Aorta (tissue), 5 donors: ENCODE results near the gene PAEP. TPM values are rescaled to one million over a fixed set of nuclear protein-coding genes. Genes with fewer than 3 reads are reported as not detected.

Experiments used
- ATAC-seq: fragments of 200-7000 bp; cut with Tn5 transposase; one replicate; pipeline ENCODE4 v1.9.1; 2022; ENCODE audit warnings: moderate library complexity; ENCODE audit not compliant: low FRiP score
- DNase-seq, 2 donors: peaks; one replicate each; pipeline ENCODE4 v3.0.0-alpha.2; 2020
- H3K27ac ChIP-seq, 2 donors: one replicate each; pipeline ENCODE4 v1.5.1; 2013; ENCODE audit warnings: low read length in 2 of 2, mild to moderate bottlenecking in 2 of 2, moderate library complexity in 2 of 2, control low read depth in 1 of 2, inconsistent platforms in 1 of 2, low read depth in 1 of 2
- H3K27me3 ChIP-seq, 2 donors: one replicate each; pipeline ENCODE4 v1.6.1; 2013; ENCODE audit warnings: control low read depth in 1 of 2, low read length in 1 of 2, mild to moderate bottlenecking in 1 of 2, moderate library complexity in 1 of 2; ENCODE audit not compliant: insufficient read depth in 2 of 2, control insufficient read depth in 1 of 2
- H3K36me3 ChIP-seq, 2 donors: one replicate each; pipeline ENCODE4 v1.6.1; 2013; ENCODE audit warnings: control low read depth in 1 of 2, low read length in 1 of 2, mild to moderate bottlenecking in 1 of 2; ENCODE audit not compliant: insufficient read depth in 2 of 2, control insufficient read depth in 1 of 2
- H3K4me1 ChIP-seq, 2 donors: one replicate each; pipeline ENCODE4 v1.6.1; 2013; ENCODE audit warnings: low read length in 2 of 2, control low read depth in 1 of 2, mild to moderate bottlenecking in 1 of 2, moderate library complexity in 1 of 2; ENCODE audit not compliant: insufficient read depth in 2 of 2, control insufficient read depth in 1 of 2
- H3K4me3 ChIP-seq, 2 donors: one replicate each; pipeline ENCODE4 v1.5.1; 2013; ENCODE audit warnings: low read length in 2 of 2, control low read depth in 1 of 2, mild to moderate bottlenecking in 1 of 2
- H3K9me3 ChIP-seq: one replicate; pipeline ENCODE4 v1.6.1; 2013; ENCODE audit warnings: mild to moderate bottlenecking, low read length; ENCODE audit not compliant: control insufficient read depth
- WGBS, 2 donors: extraction: QIAGEN DNeasy Blood & Tissue Kit; methylation state at CpG; one replicate each; pipeline ENCODE4 v1.1.7; 2013; 5-methylcytosine and 5-hydroxymethylcytosine counted together
- intact Hi-C, 2 donors: fragments of 100-400 bp; cut with DNase I; formaldehyde crosslinking; loops; one replicate each; pipeline versions ENCODE4 v1.14.2 to v1.15.0; 2022
- polyA plus RNA-seq, 2 donors: library from polyadenylated mRNA; stranded (reverse); fragments of 200-250 nt; gene quantifications; one replicate each; pipeline ENCODE4 v1.2.3, GENCODE V29; 2013
- total RNA-seq, 2 donors: library from RNA; stranded (reverse); fragmentation: NEBNext Ultra II Directional; extraction: Animal tissue kit (Norgen Biotek cat#: 25700); gene quantifications; one replicate each; pipeline ENCODE4 v1.2.1, GENCODE V29; 2021
- donor health status: healthy with polysubstance abuse.
- donor health status: Bipolar disorder and iron deficiency.
- donor health status: DM: no; HTN: no; CAD: no.
- donor health status: DM: no; HTN: no; CAD: no.
- donor health status: DM: yes; HTN: yes; CAD: no.

PAEP gene
- total and polyA plus RNA-seq, 4 donors, result not detected

GRCh38 chr9:135567311-135567710, 5.8 kb downstream of the PAEP start:
- Histone ChIP-seq H3K36me3 (no peaks in the 10 kb centered on the region), H3K4me1 (no peaks in the 10 kb centered on the region), H3K27me3 (no peaks in the 10 kb centered on the region), H3K27ac (no peak overlapping the region), H3K4me3 (no peak overlapping the region), H3K9me3 (no peaks in the 10 kb centered on the region)
- ATAC-seq (no peak), DNase-seq (peak in 1 of 2 donors; percentile 62)
- WGBS, 2 donors, result 57 to 60% methylated on average over 9 of the region's 9 CpGs
- intact Hi-C loops, result no loop called here

DNA sequence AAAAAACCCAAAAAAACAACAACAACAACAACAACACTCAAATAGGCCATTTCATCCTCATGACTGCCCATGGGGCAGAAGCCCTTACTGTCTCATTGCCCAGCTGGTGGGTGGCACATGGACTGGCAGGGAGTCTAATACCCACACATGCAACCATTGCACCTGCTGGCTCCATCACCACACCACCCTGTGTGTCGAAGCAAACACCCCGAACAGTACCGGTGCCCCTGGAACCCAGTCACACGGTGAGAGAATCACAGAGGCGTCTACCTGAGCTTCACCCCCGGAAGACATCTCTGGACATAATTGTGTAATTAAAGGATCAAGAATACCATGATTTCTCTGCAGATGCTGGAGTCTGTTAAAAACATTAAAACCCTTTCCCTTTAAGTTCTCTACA, 6.5 kb downstream of the PAEP start:
- H3K4me3 ChIP-seq, result no peak overlapping the region
- H3K27me3 ChIP-seq, result no peaks in the 10 kb centered on the region
- H3K4me1 ChIP-seq, result no peaks in the 10 kb centered on the region
- ATAC-seq (no peak), DNase-seq (peak in 1 of 2 donors; percentile 44)
- intact Hi-C loops, result no loop called here
- 90 to 94% methylated on average over 6 of the region's 6 CpGs for WGBS, 2 donors
- H3K9me3 ChIP-seq, result no peaks in the 10 kb centered on the region
- H3K27ac ChIP-seq, result no peak overlapping the region
- H3K36me3 ChIP-seq, result no peaks in the 10 kb centered on the region

GRCh38 chr9:135570456-135570855, 8.9 kb downstream of the PAEP start:
- DNase-seq, result no peak
- H3K4me1 ChIP-seq, result no peaks in the 10 kb centered on the region
- H3K27me3 ChIP-seq, result no peaks in the 10 kb centered on the region
- no peak overlapping the region for H3K27ac ChIP-seq
- H3K4me3 ChIP-seq, result no peak overlapping the region
- H3K9me3 ChIP-seq, result no peaks in the 10 kb centered on the region
- intact Hi-C loops, result no loop called here
- WGBS, 2 donors, result 48% methylated on average over 3 of the region's 3 CpGs
- ATAC-seq, result no peak
- H3K36me3 ChIP-seq, result no peaks in the 10 kb centered on the region

- 68 to 83% methylated on average over 2 of the region's 2 CpGs for WGBS, 2 donors
- no peaks in the 10 kb centered on the region for H3K36me3 ChIP-seq
- intact Hi-C loops, result no loop called here
- H3K9me3 ChIP-seq, result no peaks in the 10 kb centered on the region
- no peak overlapping the region for H3K4me3 ChIP-seq
- H3K4me1 ChIP-seq, result no peaks in the 10 kb centered on the region
- DNase-seq (no peak), ATAC-seq (no peak)
- no peak overlapping the region for H3K27ac ChIP-seq
- no peaks in the 10 kb centered on the region for H3K27me3 ChIP-seq
These were observed 10.7 kb downstream of the PAEP start for GRCh38 chr9:135572233-135572632.

DNA sequence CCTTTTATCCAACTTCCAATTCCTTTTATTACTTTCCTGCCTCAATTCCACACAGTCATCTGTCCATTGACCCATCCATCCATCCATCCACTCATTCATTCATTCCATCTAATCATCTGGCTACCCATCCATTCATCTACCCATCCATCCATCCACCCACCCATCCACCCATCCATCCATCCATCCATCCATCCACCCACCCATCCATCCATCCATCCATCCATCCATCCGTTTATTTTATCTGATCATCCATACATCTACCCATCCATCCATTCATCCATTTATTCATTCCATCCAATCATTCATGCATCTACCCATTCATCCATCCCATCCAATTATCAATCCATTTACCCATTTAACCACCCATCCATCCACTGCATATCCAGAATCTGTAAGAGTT, 11.6 kb downstream of the PAEP start:
- DNase-seq, result no peak
- intact Hi-C loops, result no loop called here
- H3K27ac ChIP-seq, result no peak overlapping the region
- no peak overlapping the region for H3K4me3 ChIP-seq
- no peaks in the 10 kb centered on the region for H3K9me3 ChIP-seq
- 86% methylated on average over 1 of the region's 1 CpG for WGBS, 2 donors
- no peaks in the 10 kb centered on the region for H3K36me3 ChIP-seq
- H3K4me1 ChIP-seq, result no peaks in the 10 kb centered on the region
- no peaks in the 10 kb centered on the region for H3K27me3 ChIP-seq
- ATAC-seq, result no peak

DNA sequence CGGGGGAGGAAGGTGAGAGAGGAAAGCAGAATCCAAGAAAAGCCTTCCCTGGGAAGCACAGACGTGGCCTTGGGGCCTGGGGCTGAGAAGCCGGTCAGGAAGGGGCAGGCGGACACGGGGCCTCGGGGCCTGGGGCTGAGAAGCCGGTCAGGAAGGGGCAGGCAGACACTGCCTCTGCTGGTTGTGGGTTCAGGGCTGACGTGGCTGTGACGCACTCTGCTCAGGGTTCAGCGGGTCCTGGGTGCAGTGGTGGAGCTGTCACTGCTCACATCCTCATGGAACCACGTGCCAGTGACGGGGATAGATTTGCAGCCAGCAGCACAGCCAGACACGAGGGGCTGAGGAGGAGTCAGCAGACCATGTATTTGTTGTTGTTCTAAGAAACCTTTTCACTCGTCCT, 12.8 kb downstream of the PAEP start:
- no peak for ATAC-seq
- Histone ChIP-seq H3K36me3 (no peaks in the 10 kb centered on the region), H3K27me3 (no peaks in the 10 kb centered on the region), H3K27ac (no peak overlapping the region), H3K4me3 (no peak overlapping the region), H3K4me1 (no peaks in the 10 kb centered on the region), H3K9me3 (no peaks in the 10 kb centered on the region)
- WGBS, 2 donors, result 61 to 62% methylated on average over 14 of the region's 14 CpGs
- DNase-seq, result peak in 1 of 2 donors; percentile 54
- intact Hi-C loops, result no loop called here

GRCh38 chr9:135574943-135575342, 13.4 kb downstream of the PAEP start:
- no peaks in the 10 kb centered on the region for H3K4me1 ChIP-seq
- intact Hi-C loops, result no loop called here
- no peaks in the 10 kb centered on the region for H3K27me3 ChIP-seq
- H3K36me3 ChIP-seq, result no peaks in the 10 kb centered on the region
- WGBS, 2 donors, result 89 to 93% methylated on average over 15 of the region's 15 CpGs
- ATAC-seq (peak; percentile 36), DNase-seq (peak in 1 of 2 donors; percentile 59)
- H3K4me3 ChIP-seq, result no peak overlapping the region
- no peak overlapping the region for H3K27ac ChIP-seq
- no peaks in the 10 kb centered on the region for H3K9me3 ChIP-seq

DNA sequence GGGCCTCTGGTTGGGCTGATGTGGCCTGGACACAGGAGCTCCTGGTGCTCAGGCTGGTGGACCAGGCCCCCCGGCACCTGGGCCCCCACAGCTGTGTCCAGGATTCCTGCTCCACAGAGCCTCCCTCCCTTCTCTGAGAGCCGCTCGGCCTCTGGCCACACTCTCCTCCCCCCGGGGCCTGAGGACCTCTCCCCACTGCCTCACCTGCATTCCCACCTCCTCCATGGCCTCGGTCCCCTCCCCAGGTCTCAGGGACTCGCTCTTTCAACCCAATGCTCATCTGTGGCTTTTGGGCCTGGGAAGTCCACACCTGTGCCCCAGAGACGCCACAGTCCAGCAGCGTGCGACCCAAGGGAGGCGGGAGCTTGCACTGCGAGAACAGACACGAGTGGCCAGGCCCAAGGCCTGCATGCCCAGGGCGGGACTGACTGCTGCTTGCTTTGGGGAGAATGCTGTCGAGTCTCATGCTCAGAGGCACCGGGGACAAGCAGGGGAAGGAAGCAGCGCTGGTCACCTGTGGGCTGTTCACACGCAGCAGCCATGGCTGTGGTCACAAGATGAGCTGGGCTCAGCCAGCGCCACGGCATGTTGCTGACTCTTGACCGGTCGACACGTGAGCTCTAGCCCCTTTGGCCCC, 14.6 kb downstream of the PAEP start:
- WGBS, 2 donors, result 82 to 84% methylated on average over 22 of the region's 22 CpGs
- H3K4me3 ChIP-seq, result no peak overlapping the region
- intact Hi-C loops, result no loop called here
- no peak overlapping the region for H3K27ac ChIP-seq
- H3K4me1 ChIP-seq, result no peaks in the 10 kb centered on the region
- no peaks in the 10 kb centered on the region for H3K36me3 ChIP-seq
- peak in 1 of 2 donors; percentile 59 for DNase-seq
- H3K27me3 ChIP-seq, result no peaks in the 10 kb centered on the region
- no peaks in the 10 kb centered on the region for H3K9me3 ChIP-seq
- no peak for ATAC-seq

DNA sequence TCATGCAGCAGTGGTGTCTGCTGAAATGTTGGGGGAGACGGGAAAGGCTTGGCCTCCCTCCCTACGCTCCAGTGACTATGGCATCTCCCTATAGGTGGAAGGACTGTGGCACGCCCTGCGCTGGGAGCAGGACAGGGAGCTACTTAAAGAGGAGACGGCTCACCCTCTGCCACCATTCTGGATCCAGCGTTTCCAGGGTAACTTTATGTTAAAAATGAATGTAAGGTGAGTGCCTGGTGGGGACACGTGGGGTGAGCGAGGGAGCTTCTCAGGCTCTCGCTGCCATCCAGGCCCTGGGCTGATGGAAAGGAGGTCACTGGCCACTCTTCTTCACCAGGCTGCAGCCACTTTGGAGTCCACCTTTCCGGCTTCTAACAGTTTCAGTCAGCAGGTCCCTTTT, 15.7 kb downstream of the PAEP start:
- no peaks in the 10 kb centered on the region for H3K9me3 ChIP-seq
- H3K27ac ChIP-seq, result no peak overlapping the region
- H3K4me1 ChIP-seq, result no peaks in the 10 kb centered on the region
- intact Hi-C loops, result no loop called here
- H3K27me3 ChIP-seq, result no peaks in the 10 kb centered on the region
- H3K4me3 ChIP-seq, result no peak overlapping the region
- DNase-seq (peak in 1 of 2 donors; percentile 43), ATAC-seq (no peak)
- 82% methylated on average over 10 of the region's 10 CpGs for WGBS, 2 donors
- H3K36me3 ChIP-seq, result no peaks in the 10 kb centered on the region
